Left ventricle myocardium inferior (tissue), 1 donor: ENCODE measurements around the gene ANTKMT. TPM values are rescaled to one million over a fixed set of nuclear protein-coding genes. Genes with fewer than 3 reads are reported as not detected.

Experiments
- DNase-seq: peaks from one replicate; pipeline ENCODE4 v3.0.0-alpha.2; 2020
- H3K27ac ChIP-seq: fragments of 200-600 bp; replicated peaks from 2 replicates; pipeline ENCODE4 v1.8.0; 2021
- H3K27me3 ChIP-seq: fragments of 200-600 bp; 2 replicates; pipeline ENCODE4 v1.8.0; 2021; ENCODE audit warnings: low read depth
- H3K36me3 ChIP-seq: fragments of 200-600 bp; 2 replicates; pipeline ENCODE4 v1.8.0; 2021
- H3K4me1 ChIP-seq: fragments of 200-600 bp; 2 replicates; pipeline ENCODE4 v1.8.0; 2021
- H3K4me3 ChIP-seq: fragments of 200-600 bp; 2 replicates; pipeline ENCODE4 v1.8.0; 2021; ENCODE audit warnings: mild to moderate bottlenecking, moderate library complexity
- H3K9me3 ChIP-seq: fragments of 200-600 bp; replicated peaks from 2 replicates; pipeline ENCODE4 v1.8.0; 2021
- CTCF ChIP-seq: fragments of 200-600 bp; IDR thresholded peaks from 2 replicates; pipeline ENCODE4 v1.8.0; 2021; ENCODE audit warnings: antibody characterized with exemption, mild to moderate bottlenecking, borderline replicate concordance
- intact Hi-C: fragments of 100-400 bp; cut with micrococcal nuclease; formaldehyde crosslinking; loops from one replicate; pipeline ENCODE4 v1.11.0; 2022
- total RNA-seq: library from RNA; stranded (reverse); fragmentation: NEBNext Ultra II Directional; extraction: Animal tissue kit (Norgen Biotek cat#: 25700); gene quantifications from one replicate; pipeline ENCODE4 v1.2.1, GENCODE V29; 2021
- donor health status: DM: no; HTN: yes; CAD: no; lungs with severe emphysema.

Gene ANTKMT
- total RNA-seq, 1 donor from 2014 or later, result 30.7 TPM

GRCh38 chr16:677316-678190, 43.4 kb upstream of the ANTKMT start:
- H3K9me3 ChIP-seq, result no peaks in the 10 kb centered on the region
- peaks cover 31% of the 10 kb centered on the region for H3K36me3 ChIP-seq
- peaks cover 61% of the 10 kb centered on the region for H3K4me1 ChIP-seq
- no peak for DNase-seq
- H3K27ac ChIP-seq, result no peak overlapping the region
- no peak for TF ChIP-seq CTCF
- intact Hi-C loops, result no loop called here
- no peak overlapping the region for H3K4me3 ChIP-seq
- peaks cover 19% of the 10 kb centered on the region for H3K27me3 ChIP-seq

GRCh38 chr16:678209-678857, 42.6 kb upstream of the ANTKMT start:
- H3K4me1 ChIP-seq, result peaks cover 69% of the 10 kb centered on the region
- H3K27me3 ChIP-seq, result peaks cover 19% of the 10 kb centered on the region
- H3K4me3 ChIP-seq, result no peak overlapping the region
- H3K36me3 ChIP-seq, result peaks cover 31% of the 10 kb centered on the region
- TF ChIP-seq CTCF, result no peak
- no peak for DNase-seq
- no peak overlapping the region for H3K27ac ChIP-seq
- no peaks in the 10 kb centered on the region for H3K9me3 ChIP-seq
- intact Hi-C loops, result no loop called here

- H3K27me3 ChIP-seq, result peaks cover 19% of the 10 kb centered on the region
- TF ChIP-seq CTCF, result no peak
- H3K27ac ChIP-seq, result peak overlapping the region; percentile 100
- intact Hi-C loops, result no loop called here
- DNase-seq, result peak; percentile 76
- peaks cover 74% of the 10 kb centered on the region for H3K4me1 ChIP-seq
- H3K4me3 ChIP-seq, result peak overlapping the region; percentile 88
- peaks cover 23% of the 10 kb centered on the region for H3K36me3 ChIP-seq
- H3K9me3 ChIP-seq, result no peaks in the 10 kb centered on the region
These were observed 41.8 kb upstream of the ANTKMT start for GRCh38 chr16:678858-679813.

- H3K4me1 ChIP-seq, result peaks cover 72% of the 10 kb centered on the region
- H3K27me3 ChIP-seq, result peaks cover 19% of the 10 kb centered on the region
- H3K9me3 ChIP-seq, result no peaks in the 10 kb centered on the region
- H3K4me3 ChIP-seq, result peak within 1 kb of the TSS; percentile 88
- peak; percentile 88 for DNase-seq
- no peak for TF ChIP-seq CTCF
- H3K36me3 ChIP-seq, result peaks cover 21% of the 10 kb centered on the region
- intact Hi-C loops, result no loop called here
- peak within 1 kb of the TSS; percentile 100 for H3K27ac ChIP-seq
These were observed 40.9 kb upstream of the ANTKMT start, which contains the start of gene STUB1 for GRCh38 chr16:679814-680624. Gene STUB1 (plus strand): TSS chr16:680410. CDS start chr16:680526, 116 bp downstream.
